ENCODE data around the gene PIEZO1.

DNA sequence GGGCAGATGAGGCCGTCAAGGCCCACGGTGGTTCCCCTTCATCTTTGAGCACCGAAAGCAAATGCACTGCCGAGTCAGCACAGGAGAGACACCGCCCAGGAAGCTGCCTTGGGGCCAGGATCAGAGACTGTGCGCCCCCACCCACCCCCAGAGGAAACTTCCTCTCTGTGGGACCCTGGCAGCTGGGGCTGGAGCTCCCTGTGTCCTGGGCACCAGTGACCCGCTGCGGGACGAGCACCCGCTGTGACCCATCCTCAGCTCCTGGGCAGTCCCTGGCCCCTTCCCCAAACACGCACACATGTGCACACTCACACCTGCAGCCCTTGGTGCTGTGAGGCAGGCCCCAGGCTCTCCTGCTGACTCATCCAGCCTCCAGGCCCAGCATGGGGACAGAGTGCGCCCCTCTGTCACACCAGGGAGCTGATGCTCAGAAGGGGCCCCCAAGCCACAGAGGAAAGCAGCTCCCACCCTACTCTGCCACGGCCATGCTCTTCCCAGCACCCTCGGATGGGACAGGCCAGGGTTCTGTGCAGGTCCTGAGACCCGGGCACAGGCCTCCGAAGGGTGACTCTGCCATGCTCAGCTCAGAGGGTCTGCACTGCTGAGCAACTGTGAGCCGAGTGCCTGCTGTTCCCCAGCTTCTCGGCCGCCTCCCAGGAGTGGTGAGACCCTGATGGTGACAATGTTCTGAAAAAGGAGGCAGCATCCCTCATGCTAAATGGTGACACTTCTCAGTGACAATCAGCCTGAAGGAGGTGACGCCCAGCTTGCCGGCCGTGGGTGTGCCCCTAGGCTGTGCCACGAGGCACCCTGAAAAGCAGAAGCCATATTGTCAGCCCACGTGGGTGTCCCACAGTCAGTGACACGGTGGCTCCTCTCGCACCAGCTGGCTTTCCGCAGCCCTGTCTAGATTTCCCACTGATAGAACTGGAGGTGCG is 3.6 kb downstream of the PIEZO1 start:
- TF ChIP-seq CTCF (IDR thresholded peaks at IDR 0.05) (no peak), ZFX (IDR thresholded peaks at IDR 0.05; ENCODE audit: borderline replicate concordance) (no peak)

All from 22Rv1 (cell line).